Measurements from ENCODE around the gene DPP8. TPM values are rescaled to one million over a fixed set of nuclear protein-coding genes. Genes with fewer than 3 reads are reported as not detected.
A peak's percentile ranks its signal among the peaks of the same experiment; 100 is the strongest.
"Not testable (repeated sequence)": the region's sequence is repeated elsewhere in the genome, so short reads cannot be mapped to it uniquely, and the experiment has no call there.

Gene DPP8
- total RNA-seq, 2 experiments from 2014 or later, result 27.7 to 32.6 TPM

DNA sequence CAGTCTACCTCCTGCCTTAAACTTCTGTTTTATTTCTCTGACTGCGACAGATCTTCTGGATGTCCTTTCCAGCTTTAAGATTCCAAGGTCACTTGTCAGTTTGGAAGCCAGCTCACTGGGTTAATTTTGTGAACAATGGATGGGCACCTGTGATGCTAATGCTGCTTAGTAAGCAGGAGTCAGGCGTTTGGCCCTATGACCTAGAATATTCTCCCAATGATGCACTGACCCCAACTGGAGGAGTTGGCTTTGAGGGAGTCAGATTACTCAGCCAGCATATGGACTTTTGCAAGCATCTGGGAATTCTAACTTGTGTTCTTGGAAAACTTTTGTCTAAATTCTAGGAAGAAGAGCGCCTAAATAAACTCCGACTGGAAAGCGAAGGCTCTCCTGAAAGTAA, 40.8 kb upstream of the DPP8 start:
- no peak overlapping the region for H3K4me3 Mint-ChIP-seq
- TF ChIP-seq, protein P1, sequence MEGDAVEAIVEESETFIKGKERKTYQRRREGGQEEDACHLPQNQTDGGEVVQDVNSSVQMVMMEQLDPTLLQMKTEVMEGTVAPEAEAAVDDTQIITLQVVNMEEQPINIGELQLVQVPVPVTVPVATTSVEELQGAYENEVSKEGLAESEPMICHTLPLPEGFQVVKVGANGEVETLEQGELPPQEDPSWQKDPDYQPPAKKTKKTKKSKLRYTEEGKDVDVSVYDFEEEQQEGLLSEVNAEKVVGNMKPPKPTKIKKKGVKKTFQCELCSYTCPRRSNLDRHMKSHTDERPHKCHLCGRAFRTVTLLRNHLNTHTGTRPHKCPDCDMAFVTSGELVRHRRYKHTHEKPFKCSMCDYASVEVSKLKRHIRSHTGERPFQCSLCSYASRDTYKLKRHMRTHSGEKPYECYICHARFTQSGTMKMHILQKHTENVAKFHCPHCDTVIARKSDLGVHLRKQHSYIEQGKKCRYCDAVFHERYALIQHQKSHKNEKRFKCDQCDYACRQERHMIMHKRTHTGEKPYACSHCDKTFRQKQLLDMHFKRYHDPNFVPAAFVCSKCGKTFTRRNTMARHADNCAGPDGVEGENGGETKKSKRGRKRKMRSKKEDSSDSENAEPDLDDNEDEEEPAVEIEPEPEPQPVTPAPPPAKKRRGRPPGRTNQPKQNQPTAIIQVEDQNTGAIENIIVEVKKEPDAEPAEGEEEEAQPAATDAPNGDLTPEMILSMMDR (IDR thresholded peaks at IDR 0.05), result no peak
- no peaks in the 10 kb centered on the region for H3K9me3 Mint-ChIP-seq
- CTCF ChIA-PET, result interaction anchor here (0.6 to 1.4 kb wide), 3 partner anchors 9 to 490 kb away, joined by 3 read pairs; no protein-coding TSS in a partner anchor
- POLR2A ChIA-PET, result no interaction called here
- ATAC-seq (no peak), DNase-seq (no peak)
- peaks cover 18% of the 10 kb centered on the region for H3K36me3 Mint-ChIP-seq (ENCODE audit: low read depth)
- no peaks in the 10 kb centered on the region for H3K27me3 Mint-ChIP-seq
- intact Hi-C loops (cut with micrococcal nuclease), result no loop called here
- no peak overlapping the region for H3K27ac Mint-ChIP-seq
- no peaks in the 10 kb centered on the region for H3K4me1 Mint-ChIP-seq (ENCODE audit: low read depth)

DNA sequence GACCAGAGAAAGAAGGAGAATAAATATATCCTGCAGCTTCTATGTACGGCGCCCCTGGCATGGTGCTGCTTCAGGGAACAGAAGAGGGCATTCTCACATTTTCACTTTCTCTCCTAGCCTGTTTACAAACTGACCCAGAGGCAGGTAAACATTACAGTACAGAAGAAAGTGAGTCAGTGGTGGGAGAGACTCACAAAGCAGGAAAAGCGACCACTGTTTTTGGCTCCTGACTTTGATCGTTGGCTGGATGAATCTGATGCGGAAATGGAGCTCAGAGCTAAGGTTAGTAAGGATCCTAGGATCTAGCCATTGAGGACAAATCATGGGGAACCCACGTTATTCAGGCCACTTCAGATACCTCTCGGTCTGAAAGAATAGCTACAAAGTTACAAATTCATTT, 39.1 kb upstream of the DPP8 start:
- no peaks in the 10 kb centered on the region for H3K9me3 Mint-ChIP-seq
- H3K4me3 Mint-ChIP-seq, result no peak overlapping the region
- DNase-seq, result no peak
- intact Hi-C loops (cut with micrococcal nuclease), result no loop called here
- ChIA-PET POLR2A (no interaction called here), CTCF (no interaction called here)
- H3K27me3 Mint-ChIP-seq, result no peaks in the 10 kb centered on the region
- no peaks in the 10 kb centered on the region for H3K4me1 Mint-ChIP-seq (ENCODE audit: low read depth)
- TF ChIP-seq, protein P1 (IDR thresholded peaks at IDR 0.05), result no peak
- no peak for ATAC-seq
- H3K36me3 Mint-ChIP-seq (ENCODE audit: low read depth), result peaks cover 26% of the 10 kb centered on the region
- no peak overlapping the region for H3K27ac Mint-ChIP-seq

DNA sequence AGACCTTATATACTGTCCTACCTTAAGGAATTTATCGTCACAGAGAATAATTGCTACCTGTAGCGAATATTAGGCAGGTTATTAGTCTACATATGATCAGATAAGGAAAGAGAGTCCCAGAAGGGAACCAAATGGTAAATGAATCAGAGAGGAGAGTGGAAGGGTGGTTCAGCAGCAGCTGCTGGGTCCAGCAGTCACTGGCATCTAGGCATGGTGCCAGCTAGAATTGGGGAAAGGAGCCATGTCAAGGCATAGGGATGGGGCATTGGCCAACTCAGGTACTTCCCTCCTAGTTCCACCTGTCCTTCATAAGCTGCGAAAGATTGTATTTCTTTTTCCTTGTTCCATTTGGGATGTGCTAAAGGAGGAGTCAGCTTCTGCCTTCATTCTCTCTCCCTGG, 36.2 kb upstream of the DPP8 start:
- H3K9me3 Mint-ChIP-seq, result peaks cover 2% of the 10 kb centered on the region
- no peaks in the 10 kb centered on the region for H3K27me3 Mint-ChIP-seq
- no peak overlapping the region for H3K27ac Mint-ChIP-seq
- no peak overlapping the region for H3K4me3 Mint-ChIP-seq
- DNase-seq, result no peak
- H3K4me1 Mint-ChIP-seq (ENCODE audit: low read depth), result peaks cover 16% of the 10 kb centered on the region
- CTCF ChIA-PET, result no interaction called here
- peaks cover 28% of the 10 kb centered on the region for H3K36me3 Mint-ChIP-seq (ENCODE audit: low read depth)
- TF ChIP-seq, protein P1 (IDR thresholded peaks at IDR 0.05), result no peak
- no peak for ATAC-seq
- POLR2A ChIA-PET, result interaction anchor here (0.6 to 1.0 kb wide), 2 partner anchors 57 to 1369 kb away, joined by 3 to 4 read pairs; partner anchors contain the start of gene INTS14
- intact Hi-C loops (cut with micrococcal nuclease), result no loop called here

DNA sequence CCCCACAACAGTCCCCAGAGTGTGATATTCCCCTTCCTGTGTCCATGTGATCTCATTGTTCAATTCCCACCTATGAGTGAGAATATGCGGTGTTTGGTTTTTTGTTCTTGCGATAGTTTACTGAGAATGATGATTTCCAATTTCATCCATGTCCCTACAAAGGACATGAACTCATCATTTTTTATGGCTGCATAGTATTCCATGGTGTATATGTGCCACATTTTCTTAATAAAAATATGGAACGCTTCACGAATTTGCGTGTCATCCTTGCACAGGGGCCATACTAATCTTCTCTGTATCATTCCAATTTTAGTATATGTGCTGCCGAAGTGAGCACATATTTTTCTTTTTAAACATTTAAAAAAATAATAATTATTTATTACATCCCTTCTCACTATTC, 35.4 kb upstream of the DPP8 start:
- CTCF ChIA-PET; intact Hi-C loops (cut with micrococcal nuclease); H3K27me3 Mint-ChIP-seq; H3K9me3 Mint-ChIP-seq; DNase-seq; H3K4me3 Mint-ChIP-seq; H3K27ac Mint-ChIP-seq; POLR2A ChIA-PET; ATAC-seq: not testable (repeated sequence)
- Mint-ChIP-seq H3K4me1 (ENCODE audit: low read depth) (peaks cover 16% of the 10 kb centered on the region), H3K36me3 (ENCODE audit: low read depth) (peaks cover 25% of the 10 kb centered on the region)

DNA sequence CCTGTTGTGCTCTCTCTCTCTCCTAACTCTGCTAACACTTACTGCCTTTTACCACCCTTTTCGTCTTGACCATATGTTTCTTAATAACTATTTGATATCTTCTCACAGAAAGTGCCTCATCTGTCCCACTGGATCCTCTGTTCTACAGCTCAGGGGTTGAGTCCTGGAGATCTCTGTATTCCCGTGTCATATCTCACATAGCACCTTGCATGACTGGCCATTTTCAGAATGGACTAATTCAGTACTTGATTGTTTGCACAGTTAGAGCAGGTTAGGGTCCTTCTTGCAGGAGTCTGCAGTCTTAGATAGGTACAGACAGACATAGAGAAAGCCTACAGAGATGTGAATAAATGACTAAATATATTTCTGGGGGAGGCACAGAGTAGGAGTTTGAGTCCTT, 33.7 kb upstream of the DPP8 start:
- TF ChIP-seq, protein P1 (IDR thresholded peaks at IDR 0.05), result no peak
- H3K27me3 Mint-ChIP-seq, result no peaks in the 10 kb centered on the region
- peaks cover 20% of the 10 kb centered on the region for H3K4me1 Mint-ChIP-seq (ENCODE audit: low read depth)
- intact Hi-C loops (cut with micrococcal nuclease), result no loop called here
- ATAC-seq, result no peak
- CTCF ChIA-PET, result interaction anchor here (2.0 kb wide), 1 partner anchor 150 kb away, joined by 4 read pairs; no protein-coding TSS in a partner anchor
- DNase-seq, result no peak
- peak overlapping the region; percentile 1 for H3K27ac Mint-ChIP-seq
- no peak overlapping the region for H3K4me3 Mint-ChIP-seq
- H3K9me3 Mint-ChIP-seq, result peaks cover 2% of the 10 kb centered on the region
- H3K36me3 Mint-ChIP-seq (ENCODE audit: low read depth), result peaks cover 18% of the 10 kb centered on the region
- POLR2A ChIA-PET, result no interaction called here

DNA sequence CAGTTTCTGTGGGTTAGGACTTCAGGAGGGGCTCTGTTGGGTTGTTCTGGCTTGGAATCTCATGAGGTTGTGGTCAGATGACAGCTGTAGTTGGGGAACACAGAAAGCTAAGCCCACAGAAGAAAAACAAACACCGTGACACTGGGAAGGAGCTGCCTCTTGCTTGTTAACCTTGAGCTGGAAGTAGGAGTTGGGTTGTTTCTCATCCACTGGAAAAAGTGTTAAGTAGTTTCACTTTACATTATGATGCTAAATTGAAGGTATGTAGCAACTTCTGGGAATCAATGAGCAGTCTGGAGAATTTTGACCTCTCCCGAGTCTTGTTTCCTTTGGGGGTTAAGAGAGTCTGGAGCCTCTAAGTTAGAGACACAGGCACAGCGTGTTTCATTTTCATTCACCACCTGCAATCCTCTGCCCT, 33.2 kb upstream of the DPP8 start:
- Mint-ChIP-seq H3K4me3 (no peak overlapping the region), H3K27ac (peak overlapping the region; percentile 34), H3K4me1 (ENCODE audit: low read depth) (peaks cover 23% of the 10 kb centered on the region), H3K27me3 (no peaks in the 10 kb centered on the region), H3K9me3 (peaks cover 2% of the 10 kb centered on the region), H3K36me3 (ENCODE audit: low read depth) (peaks cover 17% of the 10 kb centered on the region)
- TF ChIP-seq, protein P1 (IDR thresholded peaks at IDR 0.05), result no peak
- DNase-seq, result no peak
- no peak for ATAC-seq
- POLR2A ChIA-PET, result no interaction called here
- intact Hi-C loops (cut with micrococcal nuclease), result no loop called here
- CTCF ChIA-PET, result interaction anchor here (2.0 kb wide), 1 partner anchor 149 kb away, joined by 4 read pairs; no protein-coding TSS in a partner anchor

DNA sequence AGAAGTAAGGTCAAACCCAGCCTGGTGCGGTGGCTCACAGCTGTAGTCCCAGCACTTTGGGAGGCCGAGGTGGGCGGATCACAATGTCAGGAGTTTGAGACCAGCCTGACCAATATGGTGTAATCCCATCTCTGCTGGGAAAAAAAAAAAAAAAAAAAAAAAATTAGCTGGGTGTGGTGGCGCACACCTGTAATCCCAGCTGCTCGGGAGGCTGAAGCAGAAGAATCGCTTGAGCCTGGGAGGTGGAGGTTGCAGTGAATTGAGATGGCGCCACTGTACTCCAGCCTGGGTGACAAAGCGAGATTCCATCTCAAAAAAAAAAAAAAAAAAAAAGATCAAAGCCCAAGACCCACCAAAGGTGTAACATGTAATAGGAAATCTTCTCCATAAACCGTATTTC, 31.8 kb upstream of the DPP8 start:
- H3K27me3 Mint-ChIP-seq; intact Hi-C loops (cut with micrococcal nuclease); H3K27ac Mint-ChIP-seq; H3K4me3 Mint-ChIP-seq; H3K9me3 Mint-ChIP-seq; ATAC-seq; DNase-seq: not testable (repeated sequence)
- POLR2A ChIA-PET, result interaction anchor here (0.6 kb wide), 1 partner anchor 1650 kb away, joined by 3 read pairs; no protein-coding TSS in a partner anchor
- Mint-ChIP-seq H3K36me3 (ENCODE audit: low read depth) (peaks cover 17% of the 10 kb centered on the region), H3K4me1 (ENCODE audit: low read depth) (peaks cover 23% of the 10 kb centered on the region)
- CTCF ChIA-PET, result interaction anchor here (1.2 to 2.0 kb wide), 3 partner anchors 8 to 148 kb away, joined by 3 to 4 read pairs (median 3); no protein-coding TSS in a partner anchor
